Neural progenitor cell (in vitro differentiated cells): ENCODE data around the gene TBL1X. TPM values are rescaled to one million over a fixed set of nuclear protein-coding genes. Genes with fewer than 3 reads are reported as not detected.

ENCODE experiments used
- DNase-seq: peaks from one replicate; pipeline ENCODE4 v3.0.0-alpha.2; 2016; ENCODE audit warnings: low spot score
- H2AFZ ChIP-seq: fragments of 200-600 bp; sonication (generic); replicated peaks from 2 replicates; pipeline ENCODE4 v1.6.1; 2016; ENCODE audit warnings: antibody characterized with exemption
- H3F3A ChIP-seq: fragments of 200-600 bp; sonication (generic); 2 replicates; pipeline ENCODE4 v1.6.1; 2016; ENCODE audit warnings: antibody characterized with exemption, low read depth
- H3K27ac ChIP-seq: fragments of 200-600 bp; sonication (generic); 2 replicates; pipeline ENCODE4 v1.5.1; 2016; ENCODE audit warnings: mild to moderate bottlenecking
- H3K27me3 ChIP-seq: fragments of 200-600 bp; sonication (generic); 2 replicates; pipeline ENCODE4 v1.6.1; 2016; ENCODE audit warnings: mild to moderate bottlenecking, moderate library complexity
- H3K36me3 ChIP-seq: fragments of 200-600 bp; sonication (generic); 2 replicates; pipeline ENCODE4 v1.5.1; 2016
- H3K4me1 ChIP-seq: fragments of 200-600 bp; sonication (generic); 2 replicates; pipeline ENCODE4 v1.6.1; 2016; ENCODE audit warnings: mixed run types
- H3K4me2 ChIP-seq: fragments of 200-600 bp; sonication (generic); 2 replicates; pipeline ENCODE4 v1.6.1; 2016
- H3K4me3 ChIP-seq: fragments of 200-600 bp; sonication (generic); 2 replicates; pipeline ENCODE4 v1.5.1; 2016
- H3K79me2 ChIP-seq: fragments of 200-600 bp; sonication (generic); 2 replicates; pipeline ENCODE4 v1.6.1; 2016; ENCODE audit warnings: low read depth
- H3K9ac ChIP-seq: fragments of 200-600 bp; sonication (generic); 2 replicates; pipeline ENCODE4 v1.6.1; 2016
- H3K9me3 ChIP-seq: fragments of 200-600 bp; sonication (generic); 2 replicates; pipeline ENCODE4 v1.5.1; 2016; ENCODE audit warnings: low read depth
- H4K20me1 ChIP-seq: fragments of 200-600 bp; sonication (generic); 2 replicates; pipeline ENCODE4 v1.6.1; 2016; ENCODE audit warnings: low read depth
- H3K27ac Mint-ChIP-seq: 3 replicates; pipeline ENCODE4 v1.8.0; 2021; ENCODE audit warnings: mixed read lengths
- H3K27me3 Mint-ChIP-seq: 2 replicates; pipeline ENCODE4 v1.8.0; 2022; ENCODE audit warnings: low read depth, mild to moderate bottlenecking, inconsistent platforms, moderate library complexity, mixed read lengths; ENCODE audit not compliant: insufficient read depth
- H3K36me3 Mint-ChIP-seq: 3 replicates; pipeline ENCODE4 v1.8.0; 2021; ENCODE audit warnings: mixed read lengths
- H3K4me1 Mint-ChIP-seq: 3 replicates; pipeline ENCODE4 v1.8.0; 2021; ENCODE audit warnings: mixed read lengths
- H3K4me3 Mint-ChIP-seq: 3 replicates; pipeline ENCODE4 v1.8.0; 2021; ENCODE audit warnings: mild to moderate bottlenecking, moderate library complexity, mixed read lengths
- H3K9me3 Mint-ChIP-seq: 3 replicates; pipeline ENCODE4 v1.8.0; 2020; ENCODE audit warnings: mixed read lengths
- CTCF ChIP-seq: fragments of 200-600 bp; sonication (generic); IDR thresholded peaks from 2 replicates; pipeline ENCODE4 v1.5.1; 2017; ENCODE audit warnings: antibody characterized with exemption, mild to moderate bottlenecking
- EZH2 ChIP-seq: fragments of 200-600 bp; sonication (generic); IDR thresholded peaks from 2 replicates; pipeline ENCODE4 v1.6.1; 2017; ENCODE audit warnings: antibody characterized with exemption, mild to moderate bottlenecking, moderate library complexity
- EZH2phosphoT487 ChIP-seq: fragments of 200-600 bp; sonication (generic); IDR thresholded peaks from 2 replicates; pipeline ENCODE4 v1.6.1; 2017; ENCODE audit warnings: antibody characterized with exemption
- total RNA-seq: library from RNA; depleted of rRNA; stranded (reverse); fragments of >200 nt; gene quantifications from 2 replicates; pipeline ENCODE4 v1.2.3, GENCODE V29; 2015; ENCODE audit warnings: low replicate concordance

TBL1X gene
- total RNA-seq, 1 donor from 2014 or later = 35.7 TPM

GRCh38 chrX:9730078-9730477 lies 265.2 kb downstream of the TBL1X start:
- Mint-ChIP-seq H3K4me3 (no peak overlapping the region), H3K27me3 (no peaks in the 10 kb centered on the region), H3K27ac (no peak overlapping the region), H3K9me3 (peaks cover 33% of the 10 kb centered on the region), H3K4me1 (peaks cover 8% of the 10 kb centered on the region), H3K36me3 (peaks cover 26% of the 10 kb centered on the region)
- Histone ChIP-seq H3K4me1 (no peaks in the 10 kb centered on the region), H2AFZ (no peak overlapping the region), H3K9ac (no peak overlapping the region), H3F3A (no peaks in the 10 kb centered on the region), H3K9me3 (peaks cover 7% of the 10 kb centered on the region), H3K4me3 (no peak overlapping the region), H3K27me3 (no peaks in the 10 kb centered on the region), H3K4me2 (no peak overlapping the region), H3K27ac (no peak overlapping the region), H3K36me3 (no peaks in the 10 kb centered on the region), H3K79me2 (no peaks in the 10 kb centered on the region), H4K20me1 (no peaks in the 10 kb centered on the region)
- no peak for DNase-seq
- TF ChIP-seq CTCF (no peak), EZH2phosphoT487 (no peak), EZH2 (no peak)

- Mint-ChIP-seq H3K27me3 (no peaks in the 10 kb centered on the region), H3K4me1 (peaks cover 8% of the 10 kb centered on the region), H3K27ac (no peak overlapping the region), H3K4me3 (no peak overlapping the region), H3K9me3 (peaks cover 30% of the 10 kb centered on the region), H3K36me3 (peaks cover 24% of the 10 kb centered on the region)
- Histone ChIP-seq H4K20me1 (no peaks in the 10 kb centered on the region), H3K9ac (no peak overlapping the region), H3K9me3 (peaks cover 7% of the 10 kb centered on the region), H3K4me1 (no peaks in the 10 kb centered on the region), H2AFZ (no peak overlapping the region), H3K4me2 (no peak overlapping the region), H3K27ac (no peak overlapping the region), H3K36me3 (no peaks in the 10 kb centered on the region), H3F3A (no peaks in the 10 kb centered on the region), H3K4me3 (no peak overlapping the region), H3K79me2 (no peaks in the 10 kb centered on the region), H3K27me3 (no peaks in the 10 kb centered on the region)
- DNase-seq = no peak
- no peak for TF ChIP-seq EZH2
- TF ChIP-seq EZH2phosphoT487 = no peak
- no peak for TF ChIP-seq CTCF
Observed at GRCh38 chrX:9730752-9731151, 265.9 kb downstream of the TBL1X start.

- H3K36me3 ChIP-seq = no peaks in the 10 kb centered on the region
- no peak for DNase-seq
- H3K36me3 Mint-ChIP-seq = peaks cover 8% of the 10 kb centered on the region
- H4K20me1 ChIP-seq = no peaks in the 10 kb centered on the region
- H3K4me1 ChIP-seq = no peaks in the 10 kb centered on the region
- no peaks in the 10 kb centered on the region for H3K4me1 Mint-ChIP-seq
- H3K9me3 ChIP-seq = peaks cover 7% of the 10 kb centered on the region
- H3K4me3 Mint-ChIP-seq = no peak overlapping the region
- no peak overlapping the region for H2AFZ ChIP-seq
- H3K27me3 ChIP-seq = no peaks in the 10 kb centered on the region
- H3K9ac ChIP-seq = no peak overlapping the region
- TF ChIP-seq CTCF = no peak
- H3K79me2 ChIP-seq = no peaks in the 10 kb centered on the region
- no peak overlapping the region for H3K4me2 ChIP-seq
- H3K27ac ChIP-seq = no peak overlapping the region
- H3K4me3 ChIP-seq = no peak overlapping the region
- peaks cover 4% of the 10 kb centered on the region for H3K27me3 Mint-ChIP-seq
- peaks cover 3% of the 10 kb centered on the region for H3K9me3 Mint-ChIP-seq
- no peaks in the 10 kb centered on the region for H3F3A ChIP-seq
- H3K27ac Mint-ChIP-seq = peak overlapping the region; percentile 81
Observed at GRCh38 chrX:9737363-9737762, 272.5 kb downstream of the TBL1X start.

- H4K20me1 ChIP-seq = no peaks in the 10 kb centered on the region
- DNase-seq = no peak
- no peak overlapping the region for H3K4me3 Mint-ChIP-seq
- H3K4me1 ChIP-seq = no peaks in the 10 kb centered on the region
- no peaks in the 10 kb centered on the region for H3K27me3 ChIP-seq
- peaks cover 8% of the 10 kb centered on the region for H3K36me3 Mint-ChIP-seq
- H3K27ac ChIP-seq = no peak overlapping the region
- H3K4me1 Mint-ChIP-seq = no peaks in the 10 kb centered on the region
- TF ChIP-seq CTCF (no peak), EZH2phosphoT487 (no peak)
- H3K4me3 ChIP-seq = no peak overlapping the region
- no peak overlapping the region for H2AFZ ChIP-seq
- H3K27me3 Mint-ChIP-seq = peaks cover 8% of the 10 kb centered on the region
- no peak overlapping the region for H3K9ac ChIP-seq
- no peak overlapping the region for H3K4me2 ChIP-seq
- peaks cover 3% of the 10 kb centered on the region for H3K9me3 Mint-ChIP-seq
- peaks cover 3% of the 10 kb centered on the region for H3K9me3 ChIP-seq
- H3K79me2 ChIP-seq = no peaks in the 10 kb centered on the region
- no peaks in the 10 kb centered on the region for H3F3A ChIP-seq
- no peaks in the 10 kb centered on the region for H3K36me3 ChIP-seq
- H3K27ac Mint-ChIP-seq = no peak overlapping the region
Observed at GRCh38 chrX:9738151-9738550, 273.3 kb downstream of the TBL1X start.
